ENCODE measurements around the gene CPOX. TPM values are rescaled to one million over a fixed set of nuclear protein-coding genes. Genes with fewer than 3 reads are reported as not detected.

CPOX gene
- total and polyA plus RNA-seq, 3 donors from 2014 or later: 9.3 to 25.4 (median 21.7) TPM

DNA sequence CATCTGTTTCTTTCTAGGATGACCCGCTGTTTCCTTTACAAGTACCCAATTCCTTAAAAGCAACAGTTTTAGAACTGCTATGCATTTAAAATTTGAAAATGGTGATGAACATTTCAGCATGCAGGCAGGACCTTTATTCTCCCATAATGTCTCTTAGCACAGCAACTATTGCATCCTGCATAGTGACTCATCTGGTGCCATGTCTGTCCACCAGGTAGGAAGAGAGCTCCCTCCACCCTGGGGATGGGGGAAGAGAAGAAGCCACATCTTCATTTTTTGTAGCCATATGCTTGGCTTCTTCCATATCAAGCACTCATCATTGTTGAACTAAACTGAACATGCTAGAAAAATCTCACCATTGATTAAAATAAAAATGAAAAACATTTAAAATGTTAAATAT lies 51.7 kb downstream of the CPOX start:
- no peak overlapping the region for H3K27ac ChIP-seq
- intact Hi-C loops (cut with DNase I; ENCODE audit: low total_unique reads): no loop called here
- DNase-seq: no peak
- no peaks in the 10 kb centered on the region for H3K4me1 ChIP-seq
- no peaks in the 10 kb centered on the region for H3K36me3 ChIP-seq (ENCODE audit: low read depth, missing control alignments)
- 90 to 100% methylated on average over 1 of the region's 1 CpG for WGBS, 2 donors
- H3K9me3 ChIP-seq: no peaks in the 10 kb centered on the region
- no peaks in the 10 kb centered on the region for H3K27me3 ChIP-seq
- no peak overlapping the region for H3K4me3 ChIP-seq
- TF ChIP-seq POLR2A (IDR thresholded peaks at IDR 0.05): no peak
- TF ChIP-seq, protein P1, sequence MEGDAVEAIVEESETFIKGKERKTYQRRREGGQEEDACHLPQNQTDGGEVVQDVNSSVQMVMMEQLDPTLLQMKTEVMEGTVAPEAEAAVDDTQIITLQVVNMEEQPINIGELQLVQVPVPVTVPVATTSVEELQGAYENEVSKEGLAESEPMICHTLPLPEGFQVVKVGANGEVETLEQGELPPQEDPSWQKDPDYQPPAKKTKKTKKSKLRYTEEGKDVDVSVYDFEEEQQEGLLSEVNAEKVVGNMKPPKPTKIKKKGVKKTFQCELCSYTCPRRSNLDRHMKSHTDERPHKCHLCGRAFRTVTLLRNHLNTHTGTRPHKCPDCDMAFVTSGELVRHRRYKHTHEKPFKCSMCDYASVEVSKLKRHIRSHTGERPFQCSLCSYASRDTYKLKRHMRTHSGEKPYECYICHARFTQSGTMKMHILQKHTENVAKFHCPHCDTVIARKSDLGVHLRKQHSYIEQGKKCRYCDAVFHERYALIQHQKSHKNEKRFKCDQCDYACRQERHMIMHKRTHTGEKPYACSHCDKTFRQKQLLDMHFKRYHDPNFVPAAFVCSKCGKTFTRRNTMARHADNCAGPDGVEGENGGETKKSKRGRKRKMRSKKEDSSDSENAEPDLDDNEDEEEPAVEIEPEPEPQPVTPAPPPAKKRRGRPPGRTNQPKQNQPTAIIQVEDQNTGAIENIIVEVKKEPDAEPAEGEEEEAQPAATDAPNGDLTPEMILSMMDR (IDR thresholded peaks at IDR 0.05): no peak

GRCh38 chr3:98540346-98540745 lies 53.1 kb downstream of the CPOX start:
- no peaks in the 10 kb centered on the region for H3K9me3 ChIP-seq
- no peak for TF ChIP-seq POLR2A (IDR thresholded peaks at IDR 0.05)
- TF ChIP-seq, protein P1 (IDR thresholded peaks at IDR 0.05): no peak
- no peak overlapping the region for H3K27ac ChIP-seq
- 59 to 66% methylated on average over 3 of the region's 3 CpGs for WGBS, 2 donors
- no peaks in the 10 kb centered on the region for H3K36me3 ChIP-seq (ENCODE audit: low read depth, missing control alignments)
- H3K27me3 ChIP-seq: no peaks in the 10 kb centered on the region
- no peaks in the 10 kb centered on the region for H3K4me1 ChIP-seq
- no peak for DNase-seq
- H3K4me3 ChIP-seq: no peak overlapping the region
- intact Hi-C loops (cut with DNase I; ENCODE audit: low total_unique reads): no loop called here

- H3K27ac ChIP-seq: no peak overlapping the region
- no peaks in the 10 kb centered on the region for H3K4me1 ChIP-seq
- no peaks in the 10 kb centered on the region for H3K27me3 ChIP-seq
- no peak for DNase-seq
- H3K4me3 ChIP-seq: no peak overlapping the region
- no peak for TF ChIP-seq POLR2A (IDR thresholded peaks at IDR 0.05)
- TF ChIP-seq, protein P1 (IDR thresholded peaks at IDR 0.05): no peak
- WGBS, 2 donors: 78 to 79% methylated on average over 6 of the region's 6 CpGs
- no peaks in the 10 kb centered on the region for H3K9me3 ChIP-seq
- intact Hi-C loops (cut with DNase I; ENCODE audit: low total_unique reads): no loop called here
- no peaks in the 10 kb centered on the region for H3K36me3 ChIP-seq (ENCODE audit: low read depth, missing control alignments)
Measured at GRCh38 chr3:98536456-98537017, 56.9 kb downstream of the CPOX start.

- WGBS, 2 donors: 82 to 97% methylated on average over 1 of the region's 1 CpG
- TF ChIP-seq, protein P1 (IDR thresholded peaks at IDR 0.05): no peak
- TF ChIP-seq POLR2A (IDR thresholded peaks at IDR 0.05): no peak
Measured at GRCh38 chr3:98534734-98535133, 58.7 kb downstream of the CPOX start.

GRCh38 chr3:98534168-98534567 lies 59.2 kb downstream of the CPOX start:
- Histone ChIP-seq H3K27ac (no peak overlapping the region), H3K27me3 (no peaks in the 10 kb centered on the region), H3K4me1 (no peaks in the 10 kb centered on the region), H3K36me3 (ENCODE audit: low read depth, missing control alignments) (no peaks in the 10 kb centered on the region), H3K9me3 (no peaks in the 10 kb centered on the region), H3K4me3 (no peak overlapping the region)
- intact Hi-C loops (cut with DNase I; ENCODE audit: low total_unique reads): no loop called here
- 88 to 93% methylated on average over 2 of the region's 2 CpGs for WGBS, 2 donors
- DNase-seq: no peak
- TF ChIP-seq POLR2A (IDR thresholded peaks at IDR 0.05): no peak

More at GRCh38 chr3:98534734-98535133, 58.7 kb downstream of the CPOX start:
- H3K4me1 ChIP-seq: no peaks in the 10 kb centered on the region
- no peak overlapping the region for H3K4me3 ChIP-seq
- no peaks in the 10 kb centered on the region for H3K27me3 ChIP-seq
- H3K27ac ChIP-seq: no peak overlapping the region
- intact Hi-C loops (cut with DNase I; ENCODE audit: low total_unique reads): no loop called here
- H3K36me3 ChIP-seq (ENCODE audit: low read depth, missing control alignments): no peaks in the 10 kb centered on the region
- no peaks in the 10 kb centered on the region for H3K9me3 ChIP-seq
- no peak for DNase-seq
